ENCODE results near the gene ANXA9. TPM values are rescaled to one million over a fixed set of nuclear protein-coding genes. Genes with fewer than 3 reads are reported as not detected.

Gene ANXA9
- total RNA-seq, 4 donors from 2014 or later = 0.31 TPM; not detected in 3

- ATAC-seq = no peak
- WGBS, 2 donors (ENCODE audit: low coverage in 1 of 2) = 38 to 61% methylated on average over 2 to 4 of the region's 4 CpGs
These were observed 29.2 kb downstream of the ANXA9 start for GRCh38 chr1:151011154-151011850.

DNA sequence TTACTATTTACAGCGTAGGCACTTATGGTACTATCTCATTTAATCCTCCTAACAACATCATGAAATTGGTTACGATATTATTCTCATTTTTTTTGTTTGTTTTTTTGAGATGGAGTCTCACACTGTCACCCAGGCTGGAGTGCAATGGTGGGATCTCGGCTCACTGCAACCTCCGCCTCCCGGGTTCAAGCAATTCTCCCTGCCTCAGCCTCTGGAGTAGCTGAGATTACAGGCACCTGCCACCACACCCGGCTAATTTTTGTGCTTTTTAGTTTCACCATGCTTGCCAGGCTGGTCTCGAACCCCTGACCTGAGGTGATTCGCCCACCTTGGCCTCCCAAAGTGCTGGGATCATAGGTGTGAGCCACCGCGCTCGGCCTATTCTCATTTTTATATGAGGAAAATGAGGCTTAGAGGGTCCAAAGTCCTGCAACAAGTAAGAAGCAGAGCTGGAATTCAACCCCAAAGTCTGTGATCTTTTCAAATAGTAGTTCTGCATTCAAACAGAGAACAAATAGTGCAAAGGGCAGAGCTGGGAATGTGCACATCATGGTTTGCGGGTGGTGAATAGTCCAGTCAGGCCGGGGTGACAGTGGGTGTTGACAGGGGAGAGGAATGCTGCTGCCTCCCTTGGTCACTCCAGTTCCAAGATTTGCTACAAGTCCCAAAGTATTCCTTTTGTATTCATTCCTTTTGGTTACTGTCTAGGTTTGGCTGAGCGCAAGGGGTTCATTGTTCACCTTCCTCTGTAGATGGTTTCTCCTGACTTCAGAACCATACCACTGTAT is 30.8 kb downstream of the ANXA9 start:
- WGBS, 2 donors (ENCODE audit: low coverage in 1 of 2) = 84% methylated on average over 4 to 10 of the region's 14 CpGs
- no peak for TF ChIP-seq POLR2A (IDR thresholded peaks at IDR 0.05)
- no peak for TF ChIP-seq CTCF (IDR thresholded peaks at IDR 0.05)
- TF ChIP-seq EP300 (IDR thresholded peaks at IDR 0.05) = no peak
- TF ChIP-seq POLR2AphosphoS5 (IDR thresholded peaks at IDR 0.05) = no peak
- Histone ChIP-seq H3K36me3 (peaks cover 0 to 21% of the 10 kb centered on the region in 2 donors), H3K9me3 (no peaks in the 10 kb centered on the region), H3K27me3 (no peaks in the 10 kb centered on the region), H3K4me1 (peaks cover 0 to 41% (median under 1%) of the 10 kb centered on the region in 3 donors), H3K4me3 (no peak overlapping the region), H3K27ac (peak overlapping the region in 1 of 4 donors; percentile 35)
- ATAC-seq = no peak

More at GRCh38 chr1:151011154-151011850, 29.2 kb downstream of the ANXA9 start:
- Histone ChIP-seq H3K27ac (no peak overlapping the region), H3K27me3 (no peaks in the 10 kb centered on the region), H3K4me1 (peaks cover 0 to 53% (median 11%) of the 10 kb centered on the region in 3 donors), H3K9me3 (no peaks in the 10 kb centered on the region), H3K36me3 (peaks cover 0 to 16% of the 10 kb centered on the region in 2 donors), H3K4me3 (no peak overlapping the region)
- TF ChIP-seq EP300 (IDR thresholded peaks at IDR 0.05) = no peak
- no peak for TF ChIP-seq POLR2AphosphoS5 (IDR thresholded peaks at IDR 0.05)
- TF ChIP-seq POLR2A (IDR thresholded peaks at IDR 0.05) = no peak
- TF ChIP-seq CTCF (IDR thresholded peaks at IDR 0.05) = no peak

- no peaks in the 10 kb centered on the region for H3K9me3 ChIP-seq
- no peak overlapping the region for H3K4me3 ChIP-seq
- peaks cover 0 to 39% (median 0%) of the 10 kb centered on the region in 3 donors for H3K4me1 ChIP-seq
- no peak overlapping the region for H3K27ac ChIP-seq
- WGBS, 2 donors (ENCODE audit: low coverage in 1 of 2) = 51 to 80% methylated on average over 1 to 2 of the region's 2 CpGs
- peaks cover 0 to 28% of the 10 kb centered on the region in 2 donors for H3K36me3 ChIP-seq
- H3K27me3 ChIP-seq = no peaks in the 10 kb centered on the region
- TF ChIP-seq EP300 (IDR thresholded peaks at IDR 0.05) (no peak), CTCF (IDR thresholded peaks at IDR 0.05) (no peak), POLR2A (IDR thresholded peaks at IDR 0.05) (no peak), POLR2AphosphoS5 (IDR thresholded peaks at IDR 0.05) (no peak)
- ATAC-seq = no peak
These were observed 31.4 kb downstream of the ANXA9 start for GRCh38 chr1:151013518-151013917.

GRCh38 chr1:151024540-151025146 is 42.6 kb downstream of the ANXA9 start:
- no peaks in the 10 kb centered on the region for H3K27me3 ChIP-seq
- peaks cover 0 to 73% of the 10 kb centered on the region in 2 donors for H3K36me3 ChIP-seq
- 0 to 44% methylated on average over 1 of the region's 6 CpGs for WGBS, 2 donors (ENCODE audit: low coverage in 1 of 2)
- peak overlapping the region in 3 of 4 donors; percentile 9 to 45 (median 36) for H3K27ac ChIP-seq
- no peak overlapping the region for H3K4me3 ChIP-seq
- TF ChIP-seq CTCF (IDR thresholded peaks at IDR 0.05) (peak in 3 of 4 experiments; percentile 76 to 85 (median 78)), EP300 (IDR thresholded peaks at IDR 0.05) (no peak)
- H3K4me1 ChIP-seq = peaks cover 0 to 12% (median 0%) of the 10 kb centered on the region in 3 donors
- ATAC-seq = peak; percentile 94
- H3K9me3 ChIP-seq = no peaks in the 10 kb centered on the region

All from gastroesophageal sphincter (tissue), 4 donors.